RWPE1 (cell line): ENCODE data around the gene GABRG3.

Experiments
- CTCF ChIA-PET: fragments of 350-600 bp; sonication (Branson Sonifier 250); formaldehyde crosslinking; extraction: SDS; loops from one replicate; lab custom pipeline; 2021; lab: Yijun Ruan, JAX
- POLR2A ChIA-PET: fragments of 400-600 bp; formaldehyde crosslinking; extraction: SDS; loops from one replicate; lab custom pipeline; 2020; ENCODE audit warnings: antibody characterized with exemption; ENCODE audit not compliant: low non-redundant PET; lab: Yijun Ruan, JAX
- DNase-seq: peaks from one replicate; pipeline ENCODE4 v3.0.0; 2012; ENCODE audit warnings: low spot score
- H3K27ac ChIP-seq: fragments of 450-650 bp; 2 replicates; pipeline ENCODE4 v1.5.1; 2017
- CTCF ChIP-seq: fragments of 450-650 bp; conservative IDR thresholded peaks from 2 replicates; pipeline ENCODE4 v1.5.1; 2017; ENCODE audit warnings: low read depth, mild to moderate bottlenecking

The GABRG3 gene

GRCh38 chr15:26945046-26945445 is 25.9 kb upstream of the GABRG3 start:
- no peak overlapping the region for H3K27ac ChIP-seq
- CTCF ChIA-PET: no interaction called here
- no peak for TF ChIP-seq CTCF
- DNase-seq: no peak
- POLR2A ChIA-PET: no interaction called here

- CTCF ChIA-PET: no interaction called here
- no peak overlapping the region for H3K27ac ChIP-seq
- no peak for DNase-seq
- POLR2A ChIA-PET: no interaction called here
- no peak for TF ChIP-seq CTCF
These were observed 21.0 kb upstream of the GABRG3 start for GRCh38 chr15:26950001-26950400.

GRCh38 chr15:26954403-26954802 is 16.6 kb upstream of the GABRG3 start:
- no peak for TF ChIP-seq CTCF
- CTCF ChIA-PET: no interaction called here

GRCh38 chr15:26967719-26968269 is 3.2 kb upstream of the GABRG3 start:
- no peak overlapping the region for H3K27ac ChIP-seq
- no peak for TF ChIP-seq CTCF
- POLR2A ChIA-PET: no interaction called here
- CTCF ChIA-PET: no interaction called here
- DNase-seq: no peak

More at GRCh38 chr15:26954403-26954802, 16.6 kb upstream of the GABRG3 start:
- no peak for DNase-seq
- POLR2A ChIA-PET: no interaction called here
- H3K27ac ChIP-seq: no peak overlapping the region

- no peak for TF ChIP-seq CTCF
- ChIA-PET CTCF (no interaction called here), POLR2A (no interaction called here)
- no peak overlapping the region for H3K27ac ChIP-seq
- DNase-seq: no peak
These were observed 2.2 kb upstream of the GABRG3 start for GRCh38 chr15:26968806-26969205.

GRCh38 chr15:26971271-26972018 is 464 bp downstream of the GABRG3 start:
- CTCF ChIA-PET: no interaction called here
- no peak for TF ChIP-seq CTCF
- no peak for DNase-seq
- H3K27ac ChIP-seq: no peak overlapping the region
- POLR2A ChIA-PET: no interaction called here
